Heart left ventricle (tissue), 13 donors: Measurements from ENCODE around the gene SNRPB2.

Experiments
- POLR2A ChIP-seq, 2 donors: fragments of 450-650 bp; IDR thresholded peaks; one replicate each; pipeline ENCODE4 v1.6.1; 2017; ENCODE audit warnings: antibody characterized with exemption in 2 of 2, mild to moderate bottlenecking in 2 of 2, moderate library complexity in 2 of 2
- TF ChIP-seq, protein P1 (sequence below), 12 donors: fragments of 200-600 bp; sonication (generic) in 4 of 12; IDR thresholded peaks; one replicate each; pipeline versions ENCODE4 v1.5.0 to v1.8.0; 2018 to 2022; ENCODE audit warnings: antibody characterized with exemption in 12 of 12, mild to moderate bottlenecking in 5 of 12
- donor health status: ischemic (EF 13 %, LVEDD 7.1; RV severe dilation, severe dysfunction).
- donor health status: DM: no; HTN: yes; CAD: no.
- donor health status: DM: no; HTN: no; CAD: no.
- donor health status: ischemic (EF 25% LVEDD 6.9; RV normal size, moderate dysfunction).
- donor health status: ischemic (EF 25% LVEDD 5.7; RV mildly dilated, moderate dysfunction).
- donor health status: ischemic (EF 35%, LVEDD 5.7; RV mildly dilated, moderate dysfunction).
- donor health status: nonischemic (EF 11% LVEDD 7.7; RV severe dilation, severe dysfunction).
- donor health status: DM: yes; HTN: yes; CAD: no.
- donor health status: PGD.
- donor health status: ischemic (EF 29% LVEDD 5.4; RV normal size, mild dysfunction).
- donor health status: nonischemic (EF 23%, LVEDD 6.1; RV moderate dilation, normal function).

GRCh38 chr20:16707674-16708073 is 22.2 kb upstream of the SNRPB2 start:
- TF ChIP-seq, protein P1, sequence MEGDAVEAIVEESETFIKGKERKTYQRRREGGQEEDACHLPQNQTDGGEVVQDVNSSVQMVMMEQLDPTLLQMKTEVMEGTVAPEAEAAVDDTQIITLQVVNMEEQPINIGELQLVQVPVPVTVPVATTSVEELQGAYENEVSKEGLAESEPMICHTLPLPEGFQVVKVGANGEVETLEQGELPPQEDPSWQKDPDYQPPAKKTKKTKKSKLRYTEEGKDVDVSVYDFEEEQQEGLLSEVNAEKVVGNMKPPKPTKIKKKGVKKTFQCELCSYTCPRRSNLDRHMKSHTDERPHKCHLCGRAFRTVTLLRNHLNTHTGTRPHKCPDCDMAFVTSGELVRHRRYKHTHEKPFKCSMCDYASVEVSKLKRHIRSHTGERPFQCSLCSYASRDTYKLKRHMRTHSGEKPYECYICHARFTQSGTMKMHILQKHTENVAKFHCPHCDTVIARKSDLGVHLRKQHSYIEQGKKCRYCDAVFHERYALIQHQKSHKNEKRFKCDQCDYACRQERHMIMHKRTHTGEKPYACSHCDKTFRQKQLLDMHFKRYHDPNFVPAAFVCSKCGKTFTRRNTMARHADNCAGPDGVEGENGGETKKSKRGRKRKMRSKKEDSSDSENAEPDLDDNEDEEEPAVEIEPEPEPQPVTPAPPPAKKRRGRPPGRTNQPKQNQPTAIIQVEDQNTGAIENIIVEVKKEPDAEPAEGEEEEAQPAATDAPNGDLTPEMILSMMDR (IDR thresholded peaks at IDR 0.05), result no peak
- no peak for TF ChIP-seq POLR2A (IDR thresholded peaks at IDR 0.05)
